T-cell (primary cell): ENCODE data around the gene ANKS1A. TPM values are rescaled to one million over a fixed set of nuclear protein-coding genes. Genes with fewer than 3 reads are reported as not detected.

ENCODE experiments used
- ATAC-seq, 4 experiments: fragments of 200-7000 bp in 3 of 4; fragments of 150-1000 bp in 1 of 4; cut with Tn5 transposase; replicated peaks in 1 of 4; 1 replicate in 3 of 4; 2 replicates in 1 of 4; pipeline ENCODE4 v1.10.0; 2021; ENCODE audit warnings: moderate library complexity in 3 of 4, mild to moderate bottlenecking in 2 of 4, moderate number of reproducible peaks in 1 of 4
- CTCF ChIA-PET, 2 donors: fragments of 300-600 bp; sonication (Branson Sonifier 250); formaldehyde crosslinking; loops; one replicate each; lab custom pipeline; 2022; ENCODE audit warnings: antibody characterized with exemption in 2 of 2; lab: Charles Lee
- POLR2A ChIA-PET, 2 donors: fragments of 300-600 bp; sonication (Branson Sonifier 250); formaldehyde crosslinking; loops; one replicate each; lab custom pipeline; 2022; ENCODE audit warnings: antibody characterized with exemption in 2 of 2; lab: Charles Lee
- DNase-seq, 35 experiments: peaks; one replicate each; pipeline versions ENCODE4 v3.0.0 to v3.0.0-alpha.2; 2013 to 2023
- H3K27ac ChIP-seq: one replicate; pipeline ENCODE4 v1.5.1; 2013; ENCODE audit warnings: low read length
- H3K27me3 ChIP-seq, 2 experiments: replicated peaks in 1 of 2; 1 replicate in 1 of 2; 2 replicates in 1 of 2; pipeline versions ENCODE4 v1.6.1 to v1.7.0; 2013; ENCODE audit warnings: low read length in 1 of 2, mixed read lengths in 1 of 2; ENCODE audit not compliant: control insufficient read depth in 2 of 2, insufficient read depth in 2 of 2; ENCODE audit errors: extremely low read depth in 1 of 2
- H3K36me3 ChIP-seq, 2 donors: 1 replicate in 1 of 2; 2 replicates in 1 of 2; pipeline versions ENCODE4 v1.6.1 to v1.7.0; 2013; ENCODE audit warnings: low read length in 1 of 2; ENCODE audit not compliant: control insufficient read depth in 2 of 2, insufficient read depth in 1 of 2; ENCODE audit errors: extremely low read depth in 1 of 2
- H3K4me1 ChIP-seq, 2 experiments: 1 replicate in 1 of 2; 2 replicates in 1 of 2; pipeline versions ENCODE4 v1.6.1 to v1.7.0; 2013; ENCODE audit warnings: low read length in 2 of 2, mixed read lengths in 1 of 2; ENCODE audit not compliant: insufficient read depth in 2 of 2, control insufficient read depth in 1 of 2; ENCODE audit errors: extremely low read depth in 1 of 2
- H3K4me3 ChIP-seq, 2 donors: 1 replicate in 1 of 2; 2 replicates in 1 of 2; pipeline versions ENCODE4 v1.5.1 to v1.7.0; 2013; ENCODE audit warnings: mild to moderate bottlenecking in 2 of 2, low read length in 1 of 2, moderate library complexity in 1 of 2; ENCODE audit not compliant: control insufficient read depth in 1 of 2; ENCODE audit errors: extremely low read depth in 1 of 2
- H3K9me3 ChIP-seq: 2 replicates; pipeline ENCODE4 v1.7.0; 2013
- H3K27ac Mint-ChIP-seq, 2 donors: one replicate each; pipeline ENCODE4 v1.8.0; 2020 to 2021; ENCODE audit warnings: mild to moderate bottlenecking in 2 of 2, mixed read lengths in 2 of 2
- H3K27me3 Mint-ChIP-seq, 2 donors: one replicate each; pipeline ENCODE4 v1.8.0; 2021 to 2022; ENCODE audit warnings: mixed read lengths in 2 of 2
- H3K36me3 Mint-ChIP-seq: one replicate; pipeline ENCODE4 v1.8.0; 2021; ENCODE audit warnings: mixed read lengths
- H3K4me1 Mint-ChIP-seq, 3 donors: one replicate each; pipeline ENCODE4 v1.8.0; 2020 to 2022; ENCODE audit warnings: mixed read lengths in 3 of 3, mild to moderate bottlenecking in 1 of 3
- H3K4me3 Mint-ChIP-seq, 3 donors: one replicate each; pipeline ENCODE4 v1.8.0; 2020 to 2022; ENCODE audit warnings: mild to moderate bottlenecking in 3 of 3, mixed read lengths in 3 of 3, moderate library complexity in 3 of 3
- H3K9me3 Mint-ChIP-seq, 3 donors: one replicate each; pipeline ENCODE4 v1.8.0; 2020 to 2022; ENCODE audit warnings: mixed read lengths in 3 of 3
- WGBS: methylation state at CpG from one replicate; pipeline ENCODE4 v1.1.5; 2013; ENCODE audit warnings: missing lambda C conversion rate; ENCODE audit not compliant: insufficient coverage; 5-methylcytosine and 5-hydroxymethylcytosine counted together
- total RNA-seq, 35 experiments: library from RNA in 6 of 35; stranded (reverse) in 6 of 35; fragments of 120-200 nt in 1 of 35; gene quantifications; one replicate each; pipeline versions ENCODE4 v1.2.1 to v1.2.4 and lab custom pipeline; 2013 to 2026

ANKS1A gene
- total RNA-seq, 5 donors from 2014 or later (not counting 1 experiment from before 2014, with no cell fraction given) = 11.1 to 14.4 (median 11.7) TPM

DNA sequence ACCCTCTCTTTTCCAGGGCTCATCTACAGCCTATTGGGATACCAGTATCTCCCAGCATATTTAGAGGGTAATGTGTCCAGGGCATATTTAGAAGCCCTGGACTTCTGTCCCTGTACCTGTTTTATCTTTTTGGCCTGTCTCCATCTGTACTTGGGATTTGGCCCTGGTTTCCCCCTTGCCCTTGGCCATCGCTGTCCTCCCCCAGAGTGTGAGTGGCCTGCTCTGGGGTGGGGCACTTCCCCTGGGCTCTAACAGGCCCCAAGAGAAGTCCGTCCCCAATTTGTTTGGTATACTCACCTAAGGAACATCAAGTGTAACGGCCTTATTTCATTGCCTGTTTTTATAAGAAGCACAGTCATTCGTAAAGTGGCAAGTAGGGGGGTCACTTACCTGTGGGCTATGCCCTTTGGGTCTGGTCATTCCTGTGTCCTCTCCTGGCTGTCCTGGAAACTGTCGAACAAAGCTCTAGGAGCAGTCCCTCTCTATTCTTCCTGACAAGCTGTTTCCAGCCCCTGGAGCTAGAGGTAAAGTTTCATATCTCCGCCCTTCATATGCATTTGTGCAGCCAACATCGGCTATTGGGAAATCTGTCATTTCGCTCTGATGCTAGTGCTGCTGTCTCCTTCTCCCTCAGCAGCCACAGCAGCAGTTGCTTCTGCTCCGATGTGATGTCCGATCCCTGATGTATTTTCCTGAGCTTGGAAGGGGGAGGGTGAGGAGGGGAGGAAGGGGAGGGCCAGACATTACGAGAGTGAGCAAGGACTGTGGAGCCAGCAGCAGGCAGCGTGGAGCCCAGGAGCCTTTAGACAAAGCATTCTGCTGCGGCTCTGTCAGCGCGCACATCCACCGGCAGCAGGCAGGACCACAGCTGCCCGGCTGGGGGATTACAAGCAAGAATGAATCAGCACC, 168.6 kb downstream of the ANKS1A start:
- no peak overlapping the region for H3K27ac ChIP-seq
- POLR2A ChIA-PET = no interaction called here
- Mint-ChIP-seq H3K9me3 (no peaks in the 10 kb centered on the region), H3K27ac (no peak overlapping the region), H3K4me3 (no peak overlapping the region), H3K36me3 (peaks cover 23% of the 10 kb centered on the region), H3K4me1 (peaks cover 5 to 11% (median 5%) of the 10 kb centered on the region in 3 donors), H3K27me3 (no peaks in the 10 kb centered on the region)
- H3K4me3 ChIP-seq = no peak overlapping the region
- no peaks in the 10 kb centered on the region for H3K9me3 ChIP-seq
- H3K36me3 ChIP-seq = peaks cover 3 to 23% of the 10 kb centered on the region in 2 donors
- 91% methylated on average over 15 of the region's 17 CpGs for WGBS
- H3K4me1 ChIP-seq = peaks cover 0 to 12% of the 10 kb centered on the region in 2 experiments
- DNase-seq = no peak
- no peak for ATAC-seq
- CTCF ChIA-PET = no interaction called here
- H3K27me3 ChIP-seq = no peaks in the 10 kb centered on the region

DNA sequence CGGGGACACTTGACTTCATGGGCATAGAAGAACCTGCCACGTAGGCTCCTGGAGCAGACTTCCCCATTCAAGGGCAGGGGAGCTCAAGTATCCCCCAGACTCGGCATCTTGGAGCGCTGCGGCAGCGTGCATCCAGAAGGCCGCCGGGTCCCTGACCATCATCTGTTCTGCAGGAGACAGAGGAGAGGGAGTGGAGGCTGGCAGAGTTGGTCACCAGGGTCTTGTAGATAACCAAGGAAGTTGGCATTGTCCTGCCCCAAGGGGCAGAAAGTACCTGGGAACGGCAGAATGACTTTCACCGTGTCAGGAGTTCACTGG, 169.3 kb downstream of the ANKS1A start:
- no peak overlapping the region for H3K27ac ChIP-seq
- WGBS = 95% methylated on average over 8 of the region's 10 CpGs
- ATAC-seq (no peak), DNase-seq (no peak)
- Mint-ChIP-seq H3K4me3 (peak overlapping the region in 1 of 3 donors; percentile 19), H3K27me3 (no peaks in the 10 kb centered on the region), H3K9me3 (no peaks in the 10 kb centered on the region), H3K36me3 (peaks cover 26% of the 10 kb centered on the region), H3K27ac (no peak overlapping the region), H3K4me1 (peaks cover 5 to 11% (median 5%) of the 10 kb centered on the region in 3 donors)
- POLR2A ChIA-PET = no interaction called here
- no peak overlapping the region for H3K4me3 ChIP-seq
- H3K4me1 ChIP-seq = peaks cover 0 to 12% of the 10 kb centered on the region in 2 experiments
- peaks cover 3 to 26% of the 10 kb centered on the region in 2 donors for H3K36me3 ChIP-seq
- H3K27me3 ChIP-seq = no peaks in the 10 kb centered on the region
- H3K9me3 ChIP-seq = no peaks in the 10 kb centered on the region
- CTCF ChIA-PET = no interaction called here

DNA sequence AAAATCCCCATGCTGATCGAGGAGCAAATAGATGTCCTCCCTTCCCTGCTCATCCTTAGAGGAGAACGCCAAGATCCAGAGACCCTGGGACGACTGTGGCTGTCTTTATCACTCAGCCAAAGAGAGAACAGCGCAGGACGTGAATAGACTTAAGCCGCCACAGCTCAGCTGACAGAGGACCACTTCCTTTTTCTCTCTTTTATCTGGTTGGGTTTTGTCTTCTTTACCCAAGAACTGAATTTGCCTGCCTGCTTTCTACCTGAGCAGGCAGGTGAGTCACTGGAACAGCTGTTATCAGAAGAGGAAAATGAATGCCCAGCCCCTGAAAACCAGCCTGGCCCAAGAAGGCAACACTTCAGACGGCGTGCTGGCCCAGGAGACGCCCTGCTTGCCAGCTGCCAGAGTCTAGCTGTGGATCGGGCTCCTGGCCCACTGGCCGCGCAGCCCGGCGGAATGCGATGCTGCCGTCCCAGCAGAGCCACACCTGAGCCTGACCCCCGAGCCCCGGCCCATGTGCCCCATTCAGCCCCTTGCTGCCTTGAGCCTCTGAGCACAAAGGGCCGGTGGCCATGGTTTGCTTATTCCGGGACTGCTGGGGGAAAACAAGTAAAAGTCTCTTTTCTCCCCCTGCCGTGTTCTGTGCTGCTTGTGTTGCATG, 169.9 kb downstream of the ANKS1A start:
- Mint-ChIP-seq H3K27me3 (no peaks in the 10 kb centered on the region), H3K36me3 (peaks cover 31% of the 10 kb centered on the region), H3K9me3 (no peaks in the 10 kb centered on the region), H3K4me1 (peaks cover 5 to 11% (median 5%) of the 10 kb centered on the region in 3 donors), H3K27ac (no peak overlapping the region), H3K4me3 (peak overlapping the region in 1 of 3 donors; percentile 19)
- no peak for DNase-seq
- peak in 1 of 4 experiments; percentile 63 for ATAC-seq
- Histone ChIP-seq H3K27me3 (no peaks in the 10 kb centered on the region), H3K4me3 (no peak overlapping the region), H3K36me3 (peaks cover 3 to 21% of the 10 kb centered on the region in 2 donors), H3K27ac (no peak overlapping the region), H3K4me1 (peaks cover 0 to 12% of the 10 kb centered on the region in 2 experiments), H3K9me3 (no peaks in the 10 kb centered on the region)
- 88% methylated on average over 16 of the region's 21 CpGs for WGBS
- ChIA-PET CTCF (no interaction called here), POLR2A (interaction anchor here in 1 of 2 donors (0.5 kb wide), 1 partner anchor 927 kb away, joined by 3 read pairs; no protein-coding TSS in a partner anchor)

- Mint-ChIP-seq H3K4me3 (no peak overlapping the region), H3K9me3 (no peaks in the 10 kb centered on the region), H3K36me3 (peaks cover 27% of the 10 kb centered on the region), H3K27ac (no peak overlapping the region), H3K27me3 (no peaks in the 10 kb centered on the region), H3K4me1 (peaks cover 5 to 11% (median 5%) of the 10 kb centered on the region in 3 donors)
- Histone ChIP-seq H3K27ac (no peak overlapping the region), H3K36me3 (peaks cover 7 to 21% of the 10 kb centered on the region in 2 donors), H3K27me3 (no peaks in the 10 kb centered on the region), H3K4me1 (peaks cover 0 to 12% of the 10 kb centered on the region in 2 experiments), H3K4me3 (no peak overlapping the region), H3K9me3 (no peaks in the 10 kb centered on the region)
- ATAC-seq = no peak
- ChIA-PET CTCF (no interaction called here), POLR2A (no interaction called here)
- WGBS = 96% methylated on average over 21 of the region's 21 CpGs
- DNase-seq = no peak
Observed at GRCh38 chr6:35059596-35060345, 170.7 kb downstream of the ANKS1A start.

DNA sequence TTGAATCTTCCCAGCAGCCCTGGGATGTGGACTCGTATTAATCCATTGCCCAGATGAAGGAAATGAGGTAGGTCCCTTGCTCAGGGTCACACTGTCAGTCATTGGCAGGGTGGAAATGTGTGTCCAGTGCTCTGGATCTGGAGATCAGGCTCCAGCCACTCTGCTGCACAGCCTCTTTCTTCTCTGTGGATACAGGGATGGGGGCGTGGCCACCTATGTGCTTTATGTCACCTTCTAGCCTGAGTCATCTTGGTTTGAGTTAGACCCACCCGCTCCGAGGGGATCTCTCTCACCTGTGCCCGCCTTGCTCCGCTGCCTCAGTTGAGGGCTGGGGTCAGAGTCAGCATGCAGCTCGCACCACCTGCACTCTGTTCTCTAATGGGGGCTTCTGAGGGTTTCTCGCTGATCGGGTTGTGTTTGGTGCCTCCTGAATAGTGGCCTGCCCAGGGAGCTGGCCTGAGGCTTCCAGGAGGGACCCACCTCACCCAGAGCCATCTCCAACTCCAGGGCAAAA, 172.1 kb downstream of the ANKS1A start:
- CTCF ChIA-PET = no interaction called here

More for the DNA sequence above, 172.1 kb downstream of the ANKS1A start:
- Mint-ChIP-seq H3K36me3 (peaks cover 29% of the 10 kb centered on the region), H3K4me3 (no peak overlapping the region), H3K27me3 (no peaks in the 10 kb centered on the region), H3K27ac (no peak overlapping the region), H3K9me3 (no peaks in the 10 kb centered on the region), H3K4me1 (peaks cover 5 to 11% (median 5%) of the 10 kb centered on the region in 3 donors)
- Histone ChIP-seq H3K27ac (no peak overlapping the region), H3K4me1 (peaks cover 0 to 12% of the 10 kb centered on the region in 2 experiments), H3K9me3 (no peaks in the 10 kb centered on the region), H3K27me3 (no peaks in the 10 kb centered on the region), H3K36me3 (peaks cover 7 to 31% of the 10 kb centered on the region in 2 donors), H3K4me3 (no peak overlapping the region)
- ATAC-seq (no peak), DNase-seq (no peak)
- WGBS = 94% methylated on average over 6 of the region's 9 CpGs
- POLR2A ChIA-PET = no interaction called here
